A673 (cell line): ENCODE data around the gene EFCAB6. TPM values are rescaled to one million over a fixed set of nuclear protein-coding genes. Genes with fewer than 3 reads are reported as not detected.

Experiments used
- BruUV-seq: library from RNA; stranded (reverse); fragments of 400-500 nt; replicated peaks from 2 replicates; lab custom pipeline; 2021; lab: Mats Ljungman, UMichigan
- CTCF ChIA-PET: fragments of 300-600 bp; sonication (Branson Sonifier 250); formaldehyde crosslinking; loops from one replicate; lab custom pipeline; 2022; ENCODE audit warnings: antibody characterized with exemption; lab: Charles Lee
- POLR2A ChIA-PET: fragments of 300-600 bp; sonication (Branson Sonifier 250); formaldehyde crosslinking; loops from one replicate; lab custom pipeline; 2022; ENCODE audit warnings: antibody characterized with exemption; ENCODE audit not compliant: low non-redundant PET; lab: Charles Lee
- DNase-seq: peaks from one replicate; pipeline ENCODE4 v3.0.0-alpha.2; 2015; ENCODE audit warnings: low spot score
- H3K27ac ChIP-seq: fragments of 200-600 bp; sonication (generic); 2 replicates; pipeline ENCODE4 v1.5.1; 2016; ENCODE audit warnings: mixed run types, low read depth, mild to moderate bottlenecking, mixed read lengths, antibody characterized with exemption, low read length; ENCODE audit not compliant: poor library complexity, severe bottlenecking
- H3K27me3 ChIP-seq: fragments of 200-600 bp; sonication (generic); replicated peaks from 2 replicates; pipeline ENCODE4 v1.6.1; 2017; ENCODE audit warnings: mixed run types, low read depth, mild to moderate bottlenecking, mixed read lengths, antibody characterized with exemption, low read length; ENCODE audit not compliant: insufficient read depth, poor library complexity
- H3K36me3 ChIP-seq: fragments of 200-600 bp; sonication (generic); 2 replicates; pipeline ENCODE4 v1.6.1; 2016; ENCODE audit warnings: mixed run types, mild to moderate bottlenecking, mixed read lengths, antibody characterized with exemption, low read length; ENCODE audit not compliant: insufficient read depth, poor library complexity, severe bottlenecking
- H3K4me1 ChIP-seq: fragments of 200-600 bp; sonication (generic); 2 replicates; pipeline ENCODE4 v1.6.1; 2017; ENCODE audit warnings: mixed run types, mild to moderate bottlenecking, mixed read lengths, antibody characterized with exemption, low read length; ENCODE audit not compliant: insufficient read depth, poor library complexity, severe bottlenecking
- H3K4me3 ChIP-seq: fragments of 200-600 bp; sonication (generic); 2 replicates; pipeline ENCODE4 v1.5.1; 2016; ENCODE audit warnings: low read depth, mixed run types, mild to moderate bottlenecking, mixed read lengths, low read length; ENCODE audit not compliant: poor library complexity, severe bottlenecking
- H3K9me3 ChIP-seq: fragments of 200-600 bp; sonication (generic); 2 replicates; pipeline ENCODE4 v1.6.1; 2016; ENCODE audit warnings: mixed run types, low read depth, mild to moderate bottlenecking, mixed read lengths, antibody characterized with exemption, low read length; ENCODE audit not compliant: poor library complexity, severe bottlenecking
- EZH2 ChIP-seq: fragments of 200-600 bp; sonication (generic); IDR thresholded peaks from 2 replicates; pipeline ENCODE4 v1.6.1; 2017; ENCODE audit warnings: borderline replicate concordance, low read depth, mild to moderate bottlenecking, mixed read lengths, antibody characterized with exemption, low read length; ENCODE audit not compliant: poor library complexity, severe bottlenecking
- intact Hi-C: fragments of 100-400 bp; cut with micrococcal nuclease; formaldehyde crosslinking; loops from one replicate; pipeline ENCODE4 v1.10.0; 2022; ENCODE audit not compliant: unreplicated experiment
- total RNA-seq: library from RNA; stranded (reverse); gene quantifications from 2 replicates; pipeline ENCODE4 v1.2.3, GENCODE V29; 2021
- TF ChIP-seq, protein P1 (sequence below): fragments of 300-800, 200-600 bp; sonication (generic); conservative IDR thresholded peaks from 2 replicates; pipeline ENCODE4 v1.5.1; 2017; ENCODE audit warnings: low read depth, mild to moderate bottlenecking, antibody characterized with exemption, low read length, moderate library complexity, mixed read lengths

The EFCAB6 gene
- total RNA-seq, 1 experiment from 2014 or later, result 0.41 TPM

DNA sequence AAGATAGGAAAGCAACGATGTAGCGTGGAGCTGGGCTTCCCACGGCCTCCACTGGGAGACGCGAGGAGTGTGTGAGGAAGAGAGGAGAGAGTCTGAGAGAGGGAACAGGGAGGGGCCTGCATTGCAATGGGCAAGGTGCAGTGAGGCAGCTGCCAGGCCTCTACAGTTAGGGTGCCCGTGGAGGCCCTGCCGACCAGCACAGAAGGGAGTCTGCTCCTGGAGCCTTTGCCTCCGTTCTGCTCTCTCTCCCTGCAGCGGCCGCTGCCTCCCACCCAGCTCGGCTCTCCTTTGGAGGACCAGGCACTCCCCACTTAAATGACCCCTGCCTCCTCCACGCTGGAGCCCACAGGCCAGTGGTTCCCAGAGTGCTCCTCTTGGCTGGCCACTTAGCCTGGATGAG is 181.7 kb downstream of the EFCAB6 start:
- Histone ChIP-seq H3K4me3 (no peak overlapping the region), H3K27ac (no peak overlapping the region), H3K4me1 (no peaks in the 10 kb centered on the region), H3K27me3 (no peaks in the 10 kb centered on the region), H3K9me3 (no peaks in the 10 kb centered on the region), H3K36me3 (no peaks in the 10 kb centered on the region)
- POLR2A ChIA-PET, result no interaction called here
- DNase-seq, result no peak
- TF ChIP-seq, protein P1, sequence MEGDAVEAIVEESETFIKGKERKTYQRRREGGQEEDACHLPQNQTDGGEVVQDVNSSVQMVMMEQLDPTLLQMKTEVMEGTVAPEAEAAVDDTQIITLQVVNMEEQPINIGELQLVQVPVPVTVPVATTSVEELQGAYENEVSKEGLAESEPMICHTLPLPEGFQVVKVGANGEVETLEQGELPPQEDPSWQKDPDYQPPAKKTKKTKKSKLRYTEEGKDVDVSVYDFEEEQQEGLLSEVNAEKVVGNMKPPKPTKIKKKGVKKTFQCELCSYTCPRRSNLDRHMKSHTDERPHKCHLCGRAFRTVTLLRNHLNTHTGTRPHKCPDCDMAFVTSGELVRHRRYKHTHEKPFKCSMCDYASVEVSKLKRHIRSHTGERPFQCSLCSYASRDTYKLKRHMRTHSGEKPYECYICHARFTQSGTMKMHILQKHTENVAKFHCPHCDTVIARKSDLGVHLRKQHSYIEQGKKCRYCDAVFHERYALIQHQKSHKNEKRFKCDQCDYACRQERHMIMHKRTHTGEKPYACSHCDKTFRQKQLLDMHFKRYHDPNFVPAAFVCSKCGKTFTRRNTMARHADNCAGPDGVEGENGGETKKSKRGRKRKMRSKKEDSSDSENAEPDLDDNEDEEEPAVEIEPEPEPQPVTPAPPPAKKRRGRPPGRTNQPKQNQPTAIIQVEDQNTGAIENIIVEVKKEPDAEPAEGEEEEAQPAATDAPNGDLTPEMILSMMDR, result no peak
- TF ChIP-seq EZH2, result no peak
- intact Hi-C loops, result no loop called here
- CTCF ChIA-PET, result no interaction called here
- no TSS peak for BruUV-seq

DNA sequence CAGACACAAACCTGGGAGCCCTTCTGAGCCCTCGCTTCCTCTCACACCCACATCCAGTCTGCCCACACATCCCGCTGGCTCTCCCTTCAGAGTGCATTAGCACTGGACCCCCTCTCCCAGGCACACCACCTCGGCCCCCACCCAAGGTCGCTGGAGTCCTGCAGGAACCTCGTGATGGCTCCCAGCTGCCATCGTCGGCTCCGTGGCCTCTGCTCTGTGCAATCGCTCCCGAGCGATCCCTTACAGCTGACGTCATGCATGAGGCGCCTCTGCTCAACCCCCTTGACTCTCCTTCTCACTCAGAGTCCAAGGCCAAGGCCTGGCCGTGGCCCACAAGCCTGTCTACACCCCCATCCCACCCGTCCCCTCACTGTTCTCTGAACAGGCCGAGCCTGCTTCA is 183.9 kb downstream of the EFCAB6 start:
- no peak for TF ChIP-seq EZH2
- TF ChIP-seq, protein P1, result no peak
- Histone ChIP-seq H3K9me3 (no peaks in the 10 kb centered on the region), H3K36me3 (no peaks in the 10 kb centered on the region), H3K27me3 (no peaks in the 10 kb centered on the region), H3K4me1 (no peaks in the 10 kb centered on the region), H3K4me3 (no peak overlapping the region), H3K27ac (no peak overlapping the region)
- no TSS peak for BruUV-seq
- ChIA-PET POLR2A (no interaction called here), CTCF (interaction anchor here (0.5 kb wide), 1 partner anchor 1965 kb away, joined by 4 read pairs; no protein-coding TSS in a partner anchor)
- intact Hi-C loops, result no loop called here
- DNase-seq, result no peak

DNA sequence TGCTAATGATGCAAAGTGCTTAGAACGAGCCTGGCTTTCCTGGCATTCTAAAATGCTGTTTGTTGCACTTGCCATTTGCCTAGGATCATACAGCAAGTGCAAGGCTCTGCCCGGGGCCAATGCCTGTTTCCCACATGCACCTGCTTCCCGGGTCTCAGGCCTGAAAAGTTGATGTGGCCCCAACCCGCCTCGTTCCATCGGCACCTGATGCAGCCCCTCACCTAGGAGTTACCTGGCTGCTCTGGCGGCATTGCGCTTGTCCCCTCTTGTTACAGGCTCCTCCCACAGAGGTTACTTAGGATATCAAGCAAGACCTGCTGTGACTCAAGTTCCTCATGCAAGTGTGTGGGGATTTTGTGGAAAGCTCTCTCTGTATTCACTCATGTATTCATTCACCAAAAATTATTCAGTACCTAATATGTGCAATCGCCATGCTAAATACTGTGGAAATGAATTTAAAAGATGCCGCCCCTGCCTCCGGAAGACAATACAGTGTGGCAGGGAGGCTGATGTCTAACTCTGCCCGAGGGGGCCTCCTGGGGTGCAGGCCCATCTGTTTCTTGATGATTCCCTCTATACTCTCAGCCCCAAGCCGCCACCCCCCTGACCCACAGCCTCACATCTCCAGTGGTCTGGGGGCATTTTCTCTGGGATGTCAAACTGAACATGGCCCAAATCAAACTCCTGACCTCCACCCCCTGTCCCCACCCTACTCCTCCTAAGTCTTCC is 184.5 kb downstream of the EFCAB6 start:
- intact Hi-C loops, result no loop called here
- Histone ChIP-seq H3K4me1 (no peaks in the 10 kb centered on the region), H3K4me3 (no peak overlapping the region), H3K27me3 (peaks cover 4% of the 10 kb centered on the region), H3K9me3 (no peaks in the 10 kb centered on the region), H3K36me3 (no peaks in the 10 kb centered on the region), H3K27ac (no peak overlapping the region)
- ChIA-PET POLR2A (no interaction called here), CTCF (interaction anchor here (0.5 kb wide), 1 partner anchor 1966 kb away, joined by 4 read pairs; no protein-coding TSS in a partner anchor)
- no peak for DNase-seq
- no TSS peak for BruUV-seq
- no peak for TF ChIP-seq EZH2
- TF ChIP-seq, protein P1, result no peak
